ENCODE measurements around the gene ROR1.

GRCh38 chr1:64055310-64055709 lies 281.5 kb downstream of the ROR1 start:
- TF ChIP-seq ZNF140 (tag by site-specific recombination; IDR thresholded peaks at IDR 0.05) (no peak), CTCF (tag by site-specific recombination; IDR thresholded peaks at IDR 0.05) (no peak), ZNF175 (tag by site-specific recombination; IDR thresholded peaks at IDR 0.05) (no peak), PRDM10 (tag by site-specific recombination; IDR thresholded peaks at IDR 0.05) (no peak), PBX3 (CRISPR knock-in tag; IDR thresholded peaks at IDR 0.05) (no peak)

All from HEK293 (cell line).